Stimulated activated CD8-positive, alpha-beta memory T cell treated with anti-CD3 and anti-CD28 coated beads, Interleukin-4, amount 100 ng/mL, for 1 hour (primary cell): ENCODE measurements around the gene SH3BP4.
"Not testable (repeated sequence)": the region's sequence is repeated elsewhere in the genome, so short reads cannot be mapped to it uniquely, and the experiment has no call there.

ENCODE experiments used
- DNase-seq, 2 donors: peaks; one replicate each; pipeline ENCODE4 v3.0.0-alpha.2; 2020; ENCODE audit warnings: low read depth in 2 of 2, low spot score in 1 of 2

Gene SH3BP4

DNA sequence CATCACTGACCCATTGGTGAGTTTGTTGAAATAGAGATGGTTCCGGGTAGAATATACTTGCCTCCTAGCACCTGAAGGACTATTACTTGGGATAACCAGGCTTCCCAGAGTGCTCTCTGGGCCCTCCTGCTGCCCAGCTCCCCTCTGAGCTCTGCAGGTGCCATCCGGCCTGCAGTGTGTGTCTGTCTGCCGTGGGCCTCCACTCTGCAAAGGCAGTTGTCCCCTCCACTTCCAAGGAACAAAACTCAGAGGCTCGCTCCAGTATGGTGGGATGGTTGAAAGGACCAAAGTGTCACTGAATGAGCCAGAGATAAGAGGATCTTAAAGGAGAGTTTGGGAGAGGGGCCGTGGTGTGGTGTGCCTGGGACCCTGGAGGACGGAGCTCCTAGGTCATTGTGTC lies 57.3 kb downstream of the SH3BP4 start:
- DNase-seq: no peak

DNA sequence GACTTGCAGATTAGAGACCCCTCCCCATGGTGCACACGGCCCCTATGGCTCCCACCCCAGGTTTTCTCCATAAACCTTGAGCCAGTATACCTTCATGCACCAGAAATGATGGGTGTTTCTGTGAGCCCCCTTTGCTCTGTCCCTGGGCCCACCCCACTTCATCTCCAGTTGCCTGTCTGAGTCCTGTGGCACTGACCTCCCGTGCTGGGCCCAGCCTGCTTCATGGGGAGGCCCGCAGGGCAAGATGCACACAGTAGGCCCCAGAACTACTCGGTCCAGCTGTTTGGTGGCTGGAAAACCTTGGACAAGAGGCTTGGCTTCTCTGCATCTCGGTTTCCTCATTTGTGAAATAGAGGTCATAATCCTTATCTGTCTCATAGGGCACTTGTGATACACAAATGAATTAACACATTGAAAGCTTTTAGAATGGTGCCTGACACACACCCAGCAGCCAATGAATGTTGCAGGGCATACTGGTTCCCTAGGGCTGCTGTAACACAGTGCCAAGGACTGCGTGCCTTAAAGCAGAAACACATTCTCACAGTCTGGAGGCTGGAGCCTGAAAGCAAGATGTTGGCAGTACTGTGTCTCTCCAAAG lies 58.4 kb downstream of the SH3BP4 start:
- DNase-seq: no peak

DNA sequence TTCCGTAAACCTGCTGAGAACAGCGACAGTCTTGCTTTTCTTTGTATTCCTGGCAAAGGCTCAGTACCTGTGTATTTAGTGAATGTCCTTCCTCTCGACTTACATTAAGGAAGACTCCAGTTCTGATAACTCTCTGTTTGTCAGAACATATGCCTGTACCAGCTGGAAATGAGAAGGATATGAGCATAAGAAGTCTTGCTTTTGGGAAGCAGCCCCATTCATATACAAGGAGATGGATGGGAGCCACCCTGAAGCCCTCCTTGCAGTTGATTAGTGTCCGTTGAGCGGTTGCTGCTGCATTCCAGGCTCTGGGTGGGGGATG lies 59.8 kb downstream of the SH3BP4 start:
- DNase-seq: no peak

DNA sequence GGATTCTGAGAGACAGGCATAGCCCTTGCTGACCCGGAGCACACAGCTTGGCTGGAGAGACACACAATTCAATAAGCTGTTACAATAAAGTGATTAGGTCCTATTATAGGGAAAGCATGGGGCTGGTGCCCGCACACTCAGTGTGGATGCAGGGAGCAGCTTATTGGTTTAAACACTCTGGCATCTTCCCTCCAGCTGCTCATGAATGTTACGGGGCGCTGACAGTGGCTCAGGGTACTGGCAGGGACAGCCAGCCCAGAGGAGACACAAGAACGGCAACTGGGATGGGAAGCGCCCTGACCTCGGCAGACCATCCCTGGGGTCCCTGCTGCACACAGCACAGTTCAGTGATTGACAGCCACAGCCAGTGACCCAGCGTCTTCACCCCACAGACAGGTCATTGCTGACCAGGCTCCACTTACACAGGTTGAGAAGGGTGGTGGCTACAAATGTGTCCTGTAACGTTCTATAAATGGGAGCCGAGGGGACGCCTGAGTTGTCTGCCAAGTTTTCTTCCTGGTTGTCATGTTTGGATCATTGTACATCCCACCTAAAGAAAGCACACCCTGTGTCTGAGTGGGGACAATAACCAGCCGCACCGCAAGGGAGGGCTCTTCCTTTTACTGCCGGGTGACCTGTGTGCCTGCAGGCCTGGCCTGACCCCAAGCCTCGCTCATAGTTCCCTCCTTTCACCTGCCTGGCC lies 60.3 kb downstream of the SH3BP4 start:
- DNase-seq: no peak

DNA sequence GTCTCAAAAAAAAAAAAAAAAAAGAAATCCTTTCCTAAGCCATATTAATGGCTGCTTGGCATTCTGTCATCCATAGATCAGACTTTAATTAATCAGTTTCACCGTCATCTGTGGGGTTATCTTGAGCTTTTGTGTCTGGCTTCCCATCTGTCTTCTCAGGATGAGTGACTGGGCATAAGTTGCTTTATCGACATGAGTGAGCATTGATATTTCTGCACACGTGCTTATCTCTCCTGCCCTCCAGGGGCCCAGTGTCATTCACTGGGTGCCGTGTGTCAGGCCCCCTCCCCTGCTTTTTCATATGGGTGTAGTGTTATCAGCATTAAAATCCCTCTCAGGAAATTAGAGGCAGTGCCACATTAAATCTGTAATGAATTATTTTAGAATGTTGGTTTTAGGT lies 65.6 kb downstream of the SH3BP4 start:
- no peak for DNase-seq

DNA sequence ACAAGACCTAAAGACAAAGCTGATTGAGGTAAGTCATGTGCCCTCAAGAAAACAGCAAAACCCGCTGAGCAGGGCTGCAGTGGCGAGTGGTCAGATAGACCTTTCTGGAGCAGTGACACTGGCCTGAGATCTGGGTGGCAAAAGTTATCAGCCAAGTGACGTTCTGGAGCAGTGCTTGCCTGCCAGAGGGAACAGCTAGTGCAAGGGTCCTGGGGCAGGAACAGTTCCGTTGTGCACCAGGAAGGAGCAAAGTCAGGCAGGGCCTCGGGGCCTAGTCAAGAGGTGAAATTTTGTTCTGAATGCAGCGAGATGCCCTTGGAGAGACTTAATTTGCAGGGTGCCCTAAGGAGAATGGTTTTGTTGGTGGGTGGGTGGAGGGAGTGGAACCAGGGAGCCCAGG lies 67.0 kb downstream of the SH3BP4 start:
- no peak for DNase-seq

DNA sequence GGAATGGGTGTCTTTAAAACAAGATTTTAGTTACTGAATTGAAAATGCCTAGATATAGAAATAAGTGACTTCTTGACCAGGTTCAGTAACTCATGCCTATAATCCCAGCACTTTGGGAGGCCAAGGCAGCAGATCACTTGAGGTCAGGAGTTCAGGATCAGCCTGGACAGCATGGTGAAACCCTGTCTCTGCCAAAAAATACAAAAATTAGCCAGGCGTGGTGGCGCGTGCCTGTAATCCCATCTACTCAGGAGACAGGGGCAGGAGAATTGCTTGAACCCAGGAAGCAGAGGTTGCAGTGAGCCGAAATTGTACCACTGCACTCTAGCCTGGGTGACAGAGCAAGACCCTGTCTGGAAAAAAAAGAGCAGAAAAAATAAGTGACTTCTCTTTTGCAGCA lies 68.3 kb downstream of the SH3BP4 start:
- DNase-seq: not testable (repeated sequence)

DNA sequence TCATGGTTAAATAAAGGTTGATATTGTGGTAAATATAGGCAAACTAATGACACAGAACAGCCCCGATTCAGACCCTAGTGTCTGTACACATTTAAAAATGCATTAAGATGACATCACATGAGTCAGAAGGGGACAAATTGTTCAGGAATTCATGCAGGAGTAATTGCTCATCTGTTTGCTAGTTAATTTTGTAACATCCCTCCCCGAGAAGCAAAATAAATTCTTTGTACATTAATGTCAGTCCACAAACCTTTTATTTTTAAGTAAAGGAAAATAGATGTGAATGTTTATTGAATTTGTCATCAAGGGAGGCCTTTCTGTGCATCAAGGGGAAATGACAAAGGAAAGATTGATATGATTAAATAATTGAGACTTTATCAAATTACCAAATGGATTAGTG lies 69.9 kb downstream of the SH3BP4 start:
- DNase-seq: no peak

DNA sequence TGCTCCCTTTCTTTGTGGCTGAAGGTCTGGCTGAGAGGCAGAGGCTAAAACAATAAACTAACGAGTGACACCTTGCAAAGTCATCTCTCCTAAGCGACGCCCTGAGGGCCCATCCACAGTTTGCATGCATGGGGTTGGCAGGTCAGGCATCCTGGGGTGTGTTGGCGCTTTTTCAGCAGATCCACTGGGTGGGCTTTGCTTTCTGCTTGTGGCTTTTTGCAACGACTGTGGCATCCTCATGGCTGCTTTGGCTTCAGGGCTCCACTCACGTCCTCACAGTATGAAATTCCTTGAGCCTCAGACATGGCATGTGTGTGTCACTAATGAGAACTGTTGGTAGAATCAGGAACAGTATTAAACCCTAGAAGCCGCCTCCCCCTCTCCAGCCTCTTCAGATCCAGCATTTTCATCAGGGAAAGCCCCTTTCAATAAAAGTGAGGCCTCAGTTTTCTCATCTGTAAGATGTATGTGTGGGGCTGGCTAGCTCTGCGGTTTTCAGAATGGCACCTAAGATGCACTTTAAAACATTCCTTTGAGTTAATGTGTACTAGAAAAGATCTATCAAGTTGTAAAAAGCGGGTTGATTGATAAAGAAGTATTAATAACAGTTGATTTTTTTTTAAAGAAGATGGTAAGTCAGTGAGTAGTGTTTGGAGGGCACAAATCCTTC lies 72.5 kb downstream of the SH3BP4 start:
- no peak for DNase-seq

DNA sequence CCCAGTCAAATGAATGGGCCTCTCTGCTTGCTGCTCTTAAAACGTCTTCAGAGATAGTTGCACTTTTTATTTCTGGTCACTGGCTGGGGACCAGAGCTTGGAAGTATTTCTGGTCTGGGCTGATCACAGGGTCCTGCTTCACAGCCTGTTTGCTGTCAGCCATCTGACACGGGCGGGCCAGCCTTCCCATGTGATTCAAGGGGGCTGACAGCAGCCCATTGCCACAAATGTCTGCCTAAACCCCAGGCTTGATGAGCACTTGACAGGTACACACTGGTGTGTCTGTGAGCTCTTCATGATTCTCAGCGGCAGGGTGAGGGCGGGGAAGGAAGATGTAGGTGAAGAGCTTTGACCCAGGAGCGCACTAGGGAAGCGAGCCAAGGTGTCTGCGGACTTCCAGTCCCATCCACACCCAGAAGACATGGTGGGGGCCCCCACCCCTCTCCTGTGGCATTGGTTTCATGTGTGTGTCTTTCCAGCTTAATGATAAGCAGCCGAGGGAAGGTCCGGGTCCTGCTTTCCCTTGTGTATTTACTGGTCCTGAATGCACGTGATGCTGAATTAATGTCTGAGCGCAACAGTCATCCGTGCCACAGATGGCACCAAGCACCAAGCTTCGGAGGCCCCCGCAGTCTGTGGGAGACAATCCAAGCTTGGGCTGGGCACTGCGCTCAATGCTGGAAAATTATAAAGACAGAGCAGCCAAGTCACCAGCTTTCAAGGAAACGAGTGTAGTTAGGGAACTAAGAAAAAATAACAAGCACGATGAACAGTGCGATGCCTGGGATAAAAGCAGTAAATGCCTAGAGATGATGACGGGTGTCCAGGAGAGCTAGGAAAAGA lies 73.3 kb downstream of the SH3BP4 start:
- no peak for DNase-seq

DNA sequence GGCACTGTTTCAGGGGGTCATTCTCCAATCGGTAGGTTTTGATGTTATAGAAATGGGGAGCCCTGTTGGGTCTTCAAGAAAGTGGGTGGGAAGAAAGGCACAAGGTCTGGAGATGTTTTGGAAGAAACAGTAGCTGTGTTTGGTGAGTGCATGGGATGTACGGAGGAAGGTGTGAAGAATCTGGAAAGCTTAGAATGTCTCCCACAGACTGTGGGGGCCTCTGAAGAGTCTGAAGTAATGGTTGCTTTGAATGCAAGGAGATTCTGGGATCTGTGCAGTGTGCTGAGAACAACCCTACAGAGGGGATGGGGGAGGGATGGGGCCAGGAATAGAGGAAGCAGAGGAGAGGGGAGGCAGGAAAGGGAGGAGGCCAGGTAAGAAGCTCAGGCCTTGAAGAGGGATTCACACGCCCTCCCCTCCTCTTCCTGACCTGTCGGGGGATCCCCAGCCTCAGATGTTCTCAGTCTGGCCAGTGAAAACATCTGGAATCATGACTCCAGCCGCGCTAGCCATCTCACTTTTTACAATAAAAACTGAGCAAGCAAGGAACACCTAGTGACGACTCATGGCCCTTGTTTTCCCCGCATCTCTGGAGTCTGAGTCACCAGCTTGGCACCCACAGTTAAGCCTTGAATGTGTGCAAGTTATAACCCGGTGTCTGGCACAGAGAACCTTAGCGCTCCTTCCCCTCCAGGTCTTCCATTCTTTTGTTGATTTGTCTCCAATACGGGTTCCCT lies 74.2 kb downstream of the SH3BP4 start:
- no peak for DNase-seq

DNA sequence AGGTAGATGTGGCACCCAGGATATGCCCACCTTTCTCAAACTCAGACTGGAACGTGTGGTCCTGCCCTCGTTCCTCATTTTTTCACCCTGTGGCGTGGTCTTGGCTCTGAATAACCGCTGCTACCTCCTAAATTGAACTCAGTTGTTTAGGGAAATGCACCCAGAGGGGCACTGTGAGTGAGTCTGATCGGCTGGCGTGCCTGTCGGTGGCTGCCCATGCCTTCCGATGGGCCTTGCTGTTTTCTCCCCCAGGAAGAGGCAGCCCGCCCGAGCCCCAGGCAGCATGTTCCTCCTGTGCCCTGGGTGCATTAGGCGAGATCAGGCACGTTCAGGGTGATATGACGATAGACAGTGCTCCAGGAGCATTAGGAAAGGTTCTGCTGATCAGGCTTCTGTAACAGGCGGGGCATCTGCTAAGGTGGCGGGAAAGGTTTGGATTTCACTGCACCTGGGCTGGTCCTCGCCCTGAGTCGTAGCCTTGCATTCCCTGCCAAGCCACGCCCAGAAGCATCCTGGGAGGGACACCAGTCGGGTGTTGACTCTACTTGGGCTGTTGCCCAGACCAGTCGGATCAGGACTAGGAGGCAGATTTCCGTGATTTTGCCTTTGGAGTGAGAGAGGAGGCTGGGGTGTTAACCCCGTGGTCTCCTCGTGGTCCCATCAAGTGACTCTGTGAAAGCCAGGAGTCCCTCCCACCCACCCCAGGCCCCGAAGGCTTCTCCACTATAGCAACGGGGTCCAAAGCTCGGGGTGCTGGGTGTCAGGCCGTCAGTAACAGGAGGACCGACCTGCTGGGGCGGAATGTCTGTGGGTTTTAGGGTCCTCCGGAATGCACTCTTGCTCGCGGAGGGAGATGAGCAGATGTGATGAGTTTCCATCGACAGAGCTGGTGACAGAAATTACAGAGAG lies 75.1 kb downstream of the SH3BP4 start:
- no peak for DNase-seq

DNA sequence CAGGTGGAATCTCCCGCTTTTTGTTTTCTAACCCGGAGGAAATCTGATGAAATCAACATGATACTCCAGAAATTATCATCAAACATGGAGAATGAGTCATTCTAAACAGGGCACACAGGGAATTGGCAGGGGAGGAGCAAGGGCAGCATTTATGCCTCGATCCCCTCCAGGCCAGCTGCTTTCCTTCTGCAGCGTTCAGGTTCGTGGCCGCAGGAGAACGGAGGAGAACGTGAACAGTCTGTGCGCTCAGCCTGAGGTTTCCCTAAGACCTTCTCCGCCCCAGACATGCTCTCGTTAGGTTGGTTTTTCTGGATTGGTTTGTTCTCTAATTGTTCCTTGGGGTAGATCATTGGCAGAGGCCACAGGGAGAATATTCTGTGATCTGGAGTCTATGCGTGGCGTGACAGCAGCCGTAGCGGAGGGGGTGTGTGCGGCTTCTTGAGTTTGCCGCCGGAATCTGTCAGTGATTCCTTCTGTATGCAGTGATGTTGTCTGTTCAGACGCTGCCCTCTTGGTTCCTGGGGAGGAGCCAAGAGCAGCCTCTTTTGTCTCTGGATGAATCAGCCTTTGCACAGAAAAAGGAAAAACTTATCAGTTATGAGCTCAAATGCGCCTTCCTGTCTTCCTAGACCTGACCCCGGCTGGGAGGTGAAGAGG lies 75.9 kb downstream of the SH3BP4 start:
- DNase-seq: no peak

DNA sequence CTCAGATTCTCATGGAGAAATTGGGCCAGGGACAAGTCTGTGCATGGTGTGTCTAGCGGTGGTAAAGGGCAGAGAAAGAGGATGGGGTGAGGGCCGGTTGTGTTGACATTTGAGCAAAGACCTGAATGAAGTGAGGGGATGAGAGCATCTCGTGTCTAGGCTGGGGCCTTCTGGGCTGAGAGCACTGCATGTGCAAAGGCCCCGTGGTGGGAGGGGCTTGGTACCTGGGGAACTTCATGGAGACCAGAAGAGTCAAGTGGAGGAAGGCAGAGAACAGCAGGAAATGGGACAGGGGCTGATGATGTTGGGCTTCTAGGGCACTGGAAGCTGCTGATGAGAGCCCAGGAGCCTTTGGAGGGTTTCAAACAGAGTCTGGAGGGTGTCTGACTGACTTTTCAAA lies 76.8 kb downstream of the SH3BP4 start:
- no peak for DNase-seq

DNA sequence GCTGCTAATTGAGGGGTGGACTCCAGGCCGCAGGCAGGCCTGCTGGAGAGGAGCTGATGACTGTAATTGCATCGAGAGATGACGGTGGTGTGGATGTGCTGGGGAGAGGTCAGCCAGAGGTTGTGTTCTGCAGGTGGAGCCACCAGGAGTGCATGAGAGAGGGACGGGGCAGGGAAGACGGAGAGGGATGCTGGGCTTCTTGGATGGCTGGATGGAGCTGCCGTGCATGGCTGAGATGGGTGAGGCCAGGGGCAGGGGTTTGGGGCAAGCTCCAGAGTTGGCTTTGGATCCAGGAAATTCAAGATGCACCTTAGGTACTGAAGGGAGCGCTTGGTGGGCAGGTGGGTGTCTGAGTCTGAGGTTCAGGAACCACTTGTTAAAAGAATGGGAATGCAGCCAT lies 77.2 kb downstream of the SH3BP4 start:
- no peak for DNase-seq

DNA sequence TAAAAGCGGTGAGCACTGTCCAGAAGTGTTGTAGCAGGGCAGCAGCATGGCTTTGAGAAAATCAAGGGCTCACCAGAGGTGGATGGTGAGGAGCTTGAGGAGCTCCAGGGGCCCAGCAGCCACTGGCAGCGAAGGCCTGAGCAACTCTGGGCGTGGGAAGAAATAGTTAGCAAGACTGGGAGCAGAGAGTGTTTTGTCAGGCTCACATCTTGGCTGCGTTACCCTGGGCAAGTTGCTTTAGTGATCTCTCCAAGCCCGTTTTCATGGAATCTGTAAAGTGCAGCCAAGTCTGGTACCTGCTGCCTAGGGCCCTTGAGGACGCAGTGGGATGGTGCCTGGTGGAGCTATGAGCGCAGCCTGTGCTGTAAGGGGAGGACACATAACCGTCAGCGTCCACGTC lies 78.3 kb downstream of the SH3BP4 start:
- DNase-seq: no peak

DNA sequence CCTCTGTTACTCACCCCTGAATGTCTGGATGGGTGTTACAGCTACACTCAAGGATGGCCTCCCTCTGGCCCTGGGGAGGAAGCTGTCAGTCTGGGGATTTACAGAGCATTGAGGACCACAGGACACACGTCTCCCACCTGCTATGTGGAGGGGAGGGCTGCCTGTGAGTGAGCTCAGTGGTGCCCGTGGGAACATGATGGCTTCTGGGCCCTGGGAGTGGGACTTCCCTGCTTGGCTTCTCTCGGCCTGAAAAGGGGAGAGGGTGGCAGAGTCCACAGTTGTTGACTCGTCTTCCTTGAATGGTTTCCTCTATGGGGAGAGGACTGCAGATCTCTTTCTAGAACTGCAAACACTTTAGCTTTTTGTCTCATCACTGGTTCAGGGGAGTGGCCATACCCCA lies 79.1 kb downstream of the SH3BP4 start:
- DNase-seq: no peak

DNA sequence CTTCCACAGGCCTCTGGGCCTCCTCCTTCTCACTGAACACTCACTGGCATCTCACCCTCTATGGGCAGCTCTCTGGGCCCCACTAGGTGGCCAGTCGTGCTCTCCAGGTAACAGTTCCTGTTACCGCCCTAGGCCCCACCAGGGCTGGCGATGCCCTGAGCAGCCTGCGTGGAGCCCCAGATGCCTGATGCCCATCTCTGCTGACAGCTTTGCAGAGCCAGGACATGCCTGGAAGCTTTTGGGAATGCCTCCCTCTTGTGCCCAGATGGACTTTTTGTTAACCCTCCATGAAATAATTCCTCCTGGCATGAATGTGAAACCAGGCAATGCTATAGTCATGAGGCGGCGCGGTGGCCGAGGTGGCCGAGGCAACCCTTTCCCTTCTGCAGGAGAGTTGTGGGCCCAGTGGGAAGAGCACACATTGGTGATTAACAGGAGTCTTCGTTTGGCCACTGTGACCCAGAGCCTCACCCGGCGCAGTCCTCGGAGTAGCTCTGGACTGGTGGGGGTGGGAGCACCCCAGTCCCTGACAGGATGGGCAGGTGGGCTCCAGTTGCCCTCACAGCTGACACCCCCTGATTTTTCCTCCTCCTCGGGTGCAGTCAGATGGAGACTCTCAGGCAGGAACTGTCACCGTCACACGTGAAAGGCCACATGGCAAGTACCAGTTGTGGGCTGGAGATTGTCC lies 80.0 kb downstream of the SH3BP4 start:
- no peak for DNase-seq

DNA sequence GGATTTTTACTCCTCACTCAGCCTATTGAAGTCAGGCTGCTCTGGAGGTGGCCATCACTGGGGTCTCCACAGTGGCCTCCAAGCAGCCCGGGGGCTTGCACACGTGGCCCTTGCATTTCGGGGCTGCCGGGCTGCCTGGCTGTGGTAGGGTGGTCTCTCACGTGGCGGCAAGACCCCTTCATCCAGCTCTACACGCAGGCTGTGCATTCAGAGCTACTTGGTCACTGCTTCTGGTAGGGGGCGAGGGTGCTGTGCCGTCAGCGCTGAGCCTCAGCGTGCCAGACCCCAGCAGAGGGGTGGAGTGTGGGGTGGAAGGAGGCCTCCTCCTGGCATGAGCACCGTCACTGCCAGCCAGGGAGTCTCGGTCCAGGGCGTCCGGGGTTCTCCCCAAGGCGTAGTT lies 80.6 kb downstream of the SH3BP4 start:
- no peak for DNase-seq
